ENCODE results near the gene CCSER2.
"Not testable (repeated sequence)": the region's sequence is repeated elsewhere in the genome, so short reads cannot be mapped to it uniquely, and the experiment has no call there.

CCSER2 gene

DNA sequence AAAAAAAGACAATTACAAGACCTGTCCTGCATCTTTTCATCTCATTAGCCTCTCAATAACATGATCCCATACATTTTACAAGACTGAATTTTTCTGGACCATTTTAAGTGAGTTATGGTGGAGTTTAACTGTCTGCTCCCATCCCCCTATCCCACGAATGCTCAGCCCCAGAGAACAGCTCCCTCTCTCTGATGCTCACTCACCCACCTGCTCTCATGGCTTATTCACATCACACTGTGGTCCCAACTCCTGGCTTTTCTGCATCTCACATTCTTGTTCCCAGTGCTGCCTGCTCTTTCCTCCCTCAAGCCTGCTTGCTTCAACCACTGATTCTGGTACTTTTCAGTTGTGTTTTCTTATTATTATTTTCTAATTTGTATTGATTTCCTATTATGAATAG is 20.4 kb upstream of the CCSER2 start:
- Histone ChIP-seq H3K4me3 (no peak overlapping the region), H3K9ac (ENCODE audit: insufficient read length) (no peak overlapping the region), H3K27ac (no peak overlapping the region), H3K36me3 (ENCODE audit: insufficient read depth, low read length) (no peaks in the 10 kb centered on the region), H3K9me3 (ENCODE audit: low read depth, low read length) (no peaks in the 10 kb centered on the region)
- DNase-seq (ENCODE audit: low read depth, low spot score), result no peak
- TF ChIP-seq FOXP2 (optimal IDR thresholded peaks at IDR 0.05; ENCODE audit: control extremely low read depth, extremely low read length, insufficient read depth) (no peak), POLR2AphosphoS5 (IDR thresholded peaks at IDR 0.05; ENCODE audit: borderline replicate concordance, low read depth, low read length) (no peak), EZH2 (IDR thresholded peaks at IDR 0.05) (no peak)

DNA sequence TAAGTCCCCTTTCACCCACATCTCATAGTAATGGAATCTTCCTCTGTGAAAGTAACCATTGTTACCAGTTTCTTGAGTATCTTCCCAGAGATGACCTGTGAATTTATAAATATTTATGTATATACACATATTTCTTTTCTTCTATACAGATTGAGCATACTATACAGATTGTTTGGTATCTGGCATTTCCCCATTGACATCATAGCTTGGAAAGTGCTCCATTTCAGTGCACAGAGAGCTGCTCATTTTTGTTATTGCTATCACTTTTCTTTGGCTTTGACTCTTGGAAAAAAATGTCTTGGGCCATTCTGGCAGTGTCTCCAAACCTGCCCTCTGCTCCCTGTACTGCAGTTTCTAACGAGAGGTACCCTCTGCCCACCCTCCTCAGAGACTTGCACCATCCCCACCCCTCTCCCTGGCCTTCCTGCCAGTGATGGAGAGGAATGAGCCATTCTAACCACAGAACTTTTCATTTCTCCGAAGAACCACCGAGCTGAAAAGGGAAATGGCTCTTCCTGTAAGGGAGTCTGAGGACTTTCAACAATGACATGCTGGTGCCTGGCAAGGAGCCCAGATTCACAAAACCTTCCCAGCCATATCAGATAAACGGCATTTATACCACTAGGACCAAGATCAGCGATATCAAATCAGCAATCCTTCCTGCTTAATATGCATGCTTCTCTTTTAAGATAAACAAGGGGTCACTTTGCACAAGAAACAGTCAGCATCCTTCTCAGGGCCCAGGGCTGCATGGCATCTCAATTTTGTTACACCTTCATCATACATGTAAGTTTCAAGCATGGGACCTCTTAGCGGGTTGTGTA is 19.7 kb upstream of the CCSER2 start:
- DNase-seq (ENCODE audit: low read depth, low spot score), result no peak
- Histone ChIP-seq H3K27ac (no peak overlapping the region), H3K9ac (ENCODE audit: insufficient read length) (no peak overlapping the region), H3K9me3 (ENCODE audit: low read depth, low read length) (no peaks in the 10 kb centered on the region), H3K4me3 (no peak overlapping the region), H3K36me3 (ENCODE audit: insufficient read depth, low read length) (no peaks in the 10 kb centered on the region)
- TF ChIP-seq FOXP2 (optimal IDR thresholded peaks at IDR 0.05; ENCODE audit: control extremely low read depth, extremely low read length, insufficient read depth), result no peak
- no peak for TF ChIP-seq POLR2AphosphoS5 (IDR thresholded peaks at IDR 0.05; ENCODE audit: borderline replicate concordance, low read depth, low read length)
- TF ChIP-seq EZH2 (IDR thresholded peaks at IDR 0.05), result no peak

DNA sequence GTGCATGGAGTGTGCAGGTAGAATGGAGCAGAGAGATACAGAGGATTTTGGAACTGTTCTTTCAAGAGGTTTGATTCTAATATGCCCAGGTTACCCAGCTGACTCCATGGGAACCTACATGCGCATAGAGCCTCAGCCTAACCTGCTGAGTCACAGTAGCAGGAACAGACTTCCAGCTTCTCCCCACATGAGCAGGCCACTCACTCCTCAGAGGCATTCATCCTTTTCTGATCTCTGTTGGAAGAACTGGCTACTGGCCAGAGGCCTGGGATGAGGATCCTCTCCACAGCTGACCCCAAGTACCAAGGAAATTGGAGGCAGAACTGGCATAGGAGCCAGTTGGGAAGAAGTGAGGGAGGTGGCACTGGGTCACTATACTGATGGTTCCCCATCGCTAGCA is 17.9 kb upstream of the CCSER2 start:
- Histone ChIP-seq H3K4me3 (no peak overlapping the region), H3K9me3 (ENCODE audit: low read depth, low read length) (no peaks in the 10 kb centered on the region), H3K9ac (ENCODE audit: insufficient read length) (no peak overlapping the region), H3K27ac (no peak overlapping the region), H3K36me3 (ENCODE audit: insufficient read depth, low read length) (no peaks in the 10 kb centered on the region)
- no peak for DNase-seq (ENCODE audit: low read depth, low spot score)
- TF ChIP-seq FOXP2 (optimal IDR thresholded peaks at IDR 0.05; ENCODE audit: control extremely low read depth, extremely low read length, insufficient read depth) (no peak), EZH2 (IDR thresholded peaks at IDR 0.05) (no peak), POLR2AphosphoS5 (IDR thresholded peaks at IDR 0.05; ENCODE audit: borderline replicate concordance, low read depth, low read length) (no peak)

DNA sequence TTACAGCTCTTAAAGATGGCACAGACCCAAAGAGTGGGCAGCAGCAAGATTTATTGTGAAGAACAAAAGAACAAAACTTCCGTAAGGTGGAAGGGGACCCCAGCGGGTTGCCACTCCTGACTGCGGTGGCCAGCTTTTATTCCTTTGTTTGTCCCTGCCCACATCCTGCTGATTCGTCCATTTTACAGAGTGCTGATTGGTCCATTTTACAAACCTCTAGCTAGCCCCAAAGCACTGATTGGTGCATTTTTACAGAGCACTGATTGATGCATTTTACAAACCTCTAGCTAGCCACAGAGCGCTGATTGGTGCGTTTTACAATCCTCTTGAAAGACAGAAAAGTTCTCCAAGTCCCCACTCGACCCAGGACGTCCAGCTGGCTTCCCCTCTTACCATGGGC is 16.8 kb upstream of the CCSER2 start:
- Histone ChIP-seq H3K9ac (ENCODE audit: insufficient read length) (no peak overlapping the region), H3K36me3 (ENCODE audit: insufficient read depth, low read length) (no peaks in the 10 kb centered on the region), H3K27ac (no peak overlapping the region), H3K9me3 (ENCODE audit: low read depth, low read length) (no peaks in the 10 kb centered on the region), H3K4me3 (no peak overlapping the region)
- DNase-seq (ENCODE audit: low read depth, low spot score), result no peak
- TF ChIP-seq POLR2AphosphoS5 (IDR thresholded peaks at IDR 0.05; ENCODE audit: borderline replicate concordance, low read depth, low read length) (no peak), EZH2 (IDR thresholded peaks at IDR 0.05) (no peak), FOXP2 (optimal IDR thresholded peaks at IDR 0.05; ENCODE audit: control extremely low read depth, extremely low read length, insufficient read depth) (no peak)

DNA sequence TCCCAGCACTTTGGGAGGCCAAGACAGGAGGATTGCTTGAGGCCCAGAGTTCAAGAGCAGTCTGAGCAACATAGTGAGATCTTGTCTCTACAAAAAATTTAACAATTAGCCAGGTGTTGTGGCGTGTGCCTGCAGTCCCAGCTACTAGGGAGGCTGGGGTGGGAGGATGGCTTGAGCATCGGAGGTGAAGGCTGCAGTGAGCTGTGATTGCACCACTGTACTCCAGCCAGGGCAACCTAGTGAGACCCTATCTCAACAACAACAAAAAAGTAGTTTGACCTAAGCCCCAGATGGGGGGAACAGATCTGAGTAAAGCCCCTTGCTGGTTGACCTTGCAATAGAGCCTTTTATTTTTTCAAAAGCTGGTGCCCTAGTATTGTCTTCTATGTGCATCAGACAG is 15.6 kb upstream of the CCSER2 start:
- no peaks in the 10 kb centered on the region for H3K9me3 ChIP-seq (ENCODE audit: low read depth, low read length)
- no peak overlapping the region for H3K27ac ChIP-seq
- no peaks in the 10 kb centered on the region for H3K36me3 ChIP-seq (ENCODE audit: insufficient read depth, low read length)
- DNase-seq (ENCODE audit: low read depth, low spot score), result no peak
- H3K9ac ChIP-seq (ENCODE audit: insufficient read length), result no peak overlapping the region
- H3K4me3 ChIP-seq, result no peak overlapping the region
- no peak for TF ChIP-seq EZH2 (IDR thresholded peaks at IDR 0.05)
- no peak for TF ChIP-seq POLR2AphosphoS5 (IDR thresholded peaks at IDR 0.05; ENCODE audit: borderline replicate concordance, low read depth, low read length)
- TF ChIP-seq FOXP2 (optimal IDR thresholded peaks at IDR 0.05; ENCODE audit: control extremely low read depth, extremely low read length, insufficient read depth), result no peak

DNA sequence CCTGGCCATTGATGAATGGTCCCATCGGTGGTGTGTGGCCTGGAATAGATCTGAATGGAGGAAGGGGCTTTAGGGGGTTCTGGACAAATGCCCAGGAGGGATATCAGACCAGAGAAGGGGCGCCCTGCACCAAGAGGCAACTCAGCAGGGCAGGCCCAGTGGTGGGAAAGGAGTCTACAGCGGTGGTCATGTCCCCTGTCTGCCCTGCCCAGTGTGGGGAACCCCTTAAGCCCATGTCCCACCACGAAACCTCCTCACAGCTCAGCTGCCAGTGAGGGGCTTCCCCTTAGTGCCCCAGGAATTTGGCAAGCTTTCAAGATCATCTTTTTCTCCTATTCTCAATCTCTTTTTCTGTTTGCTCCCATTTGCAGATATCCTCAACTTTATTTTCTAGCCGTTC is 14.1 kb upstream of the CCSER2 start:
- Histone ChIP-seq H3K9ac (ENCODE audit: insufficient read length) (no peak overlapping the region), H3K36me3 (ENCODE audit: insufficient read depth, low read length) (no peaks in the 10 kb centered on the region), H3K9me3 (ENCODE audit: low read depth, low read length) (no peaks in the 10 kb centered on the region), H3K27ac (no peak overlapping the region), H3K4me3 (no peak overlapping the region)
- TF ChIP-seq EZH2 (IDR thresholded peaks at IDR 0.05) (no peak), POLR2AphosphoS5 (IDR thresholded peaks at IDR 0.05; ENCODE audit: borderline replicate concordance, low read depth, low read length) (no peak), FOXP2 (optimal IDR thresholded peaks at IDR 0.05; ENCODE audit: control extremely low read depth, extremely low read length, insufficient read depth) (no peak)
- DNase-seq (ENCODE audit: low read depth, low spot score), result no peak

DNA sequence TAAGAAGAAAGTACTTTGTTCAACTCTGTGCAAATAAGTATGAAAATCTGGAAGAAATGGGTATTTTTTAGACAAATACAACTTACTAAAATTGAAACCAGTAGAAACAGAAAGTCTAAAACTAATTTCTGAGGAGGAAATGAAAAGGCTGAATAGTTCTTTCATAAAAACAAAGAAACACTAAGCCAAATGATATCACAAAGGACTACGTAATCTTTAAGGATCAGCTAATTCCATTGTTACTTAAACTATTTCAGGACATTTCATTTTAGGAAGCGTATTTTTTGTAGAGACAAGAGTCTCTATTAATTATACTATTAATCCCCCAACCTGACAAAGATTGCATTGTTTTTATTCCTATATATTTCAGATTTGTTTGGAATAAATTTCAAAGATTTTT is 11.2 kb upstream of the CCSER2 start:
- no peak for TF ChIP-seq EZH2 (IDR thresholded peaks at IDR 0.05)
- TF ChIP-seq POLR2AphosphoS5 (IDR thresholded peaks at IDR 0.05; ENCODE audit: borderline replicate concordance, low read depth, low read length), result no peak
- TF ChIP-seq FOXP2 (optimal IDR thresholded peaks at IDR 0.05; ENCODE audit: control extremely low read depth, extremely low read length, insufficient read depth), result no peak
- DNase-seq (ENCODE audit: low read depth, low spot score), result no peak
- no peak overlapping the region for H3K4me3 ChIP-seq
- H3K27ac ChIP-seq, result no peak overlapping the region
- no peaks in the 10 kb centered on the region for H3K9me3 ChIP-seq (ENCODE audit: low read depth, low read length)
- H3K9ac ChIP-seq (ENCODE audit: insufficient read length), result no peak overlapping the region
- no peaks in the 10 kb centered on the region for H3K36me3 ChIP-seq (ENCODE audit: insufficient read depth, low read length)

DNA sequence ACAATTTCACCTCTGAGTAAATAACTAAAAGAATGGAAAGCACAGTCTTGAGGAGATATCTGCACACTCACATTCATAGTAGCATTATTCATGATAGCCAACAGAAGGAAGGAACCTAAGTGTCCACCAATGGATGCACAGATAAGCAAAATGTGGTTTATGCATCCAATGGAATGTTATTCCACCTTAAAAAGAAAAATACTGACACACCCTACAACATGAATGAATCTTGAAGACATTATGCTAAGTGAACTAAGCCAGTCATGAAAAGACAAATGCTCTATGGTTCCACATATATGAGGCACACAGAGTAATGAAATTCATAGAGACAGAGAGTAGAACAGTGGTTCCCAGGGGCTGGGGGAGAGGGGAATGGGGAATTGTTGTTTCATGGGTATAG is 6.5 kb upstream of the CCSER2 start:
- DNase-seq (ENCODE audit: low read depth, low spot score), result no peak
- H3K4me3 ChIP-seq, result no peak overlapping the region
- TF ChIP-seq POLR2AphosphoS5 (IDR thresholded peaks at IDR 0.05; ENCODE audit: borderline replicate concordance, low read depth, low read length) (no peak), FOXP2 (optimal IDR thresholded peaks at IDR 0.05; ENCODE audit: control extremely low read depth, extremely low read length, insufficient read depth) (no peak), EZH2 (IDR thresholded peaks at IDR 0.05) (no peak)

DNA sequence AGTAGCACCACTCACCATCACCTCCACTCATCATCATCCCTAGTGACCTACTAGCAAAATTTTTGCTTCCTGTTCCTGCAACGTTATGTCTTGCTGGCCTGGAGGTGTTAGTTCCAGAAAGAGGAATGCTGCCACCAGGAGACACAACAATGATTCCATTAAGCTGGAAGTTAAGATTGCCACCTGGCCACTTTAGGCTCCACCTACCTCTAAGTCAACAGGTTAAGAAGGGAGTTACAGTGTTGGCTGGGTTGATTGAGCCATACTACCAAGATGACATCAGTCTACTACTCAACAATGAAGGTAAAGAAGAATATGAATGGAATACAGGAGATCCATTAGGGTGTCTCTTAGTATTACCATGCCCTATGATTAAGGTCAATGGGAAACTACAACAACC is 4.8 kb upstream of the CCSER2 start:
- not testable (repeated sequence) for H3K27ac ChIP-seq; H3K36me3 ChIP-seq (ENCODE audit: insufficient read depth, low read length); H3K9ac ChIP-seq (ENCODE audit: insufficient read length); H3K4me3 ChIP-seq; DNase-seq (ENCODE audit: low read depth, low spot score); H3K9me3 ChIP-seq (ENCODE audit: low read depth, low read length)

More for the DNA sequence above, 6.5 kb upstream of the CCSER2 start:
- Histone ChIP-seq H3K27ac (no peak overlapping the region), H3K9me3 (ENCODE audit: low read depth, low read length) (no peaks in the 10 kb centered on the region), H3K9ac (ENCODE audit: insufficient read length) (no peak overlapping the region), H3K36me3 (ENCODE audit: insufficient read depth, low read length) (no peaks in the 10 kb centered on the region)

DNA sequence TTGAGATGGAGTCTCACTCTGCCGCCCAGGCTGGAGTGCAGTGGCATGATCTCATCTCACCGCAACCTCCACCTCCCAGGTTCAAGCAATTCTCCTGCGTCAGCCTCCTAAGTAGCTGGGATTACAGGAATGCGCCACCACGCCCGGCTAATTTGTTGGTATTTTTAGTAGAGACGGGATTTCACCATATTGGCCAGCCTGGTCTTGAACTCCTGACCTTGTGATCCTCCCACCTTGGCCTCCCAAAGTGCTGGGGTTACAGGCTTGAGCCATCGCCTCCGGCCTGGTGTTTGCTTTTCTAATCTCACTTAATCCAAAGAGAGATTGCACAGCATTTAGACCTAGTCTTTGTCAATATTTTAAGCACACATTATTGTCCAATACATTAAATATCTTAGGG is 1.4 kb upstream of the CCSER2 start:
- DNase-seq (ENCODE audit: low read depth, low spot score); H3K4me3 ChIP-seq; H3K9ac ChIP-seq (ENCODE audit: insufficient read length); H3K36me3 ChIP-seq (ENCODE audit: insufficient read depth, low read length); H3K9me3 ChIP-seq (ENCODE audit: low read depth, low read length); H3K27ac ChIP-seq: not testable (repeated sequence)

All from SK-N-MC (cell line).